ENCODE data around the gene SLC66A3.

SLC66A3 gene

DNA sequence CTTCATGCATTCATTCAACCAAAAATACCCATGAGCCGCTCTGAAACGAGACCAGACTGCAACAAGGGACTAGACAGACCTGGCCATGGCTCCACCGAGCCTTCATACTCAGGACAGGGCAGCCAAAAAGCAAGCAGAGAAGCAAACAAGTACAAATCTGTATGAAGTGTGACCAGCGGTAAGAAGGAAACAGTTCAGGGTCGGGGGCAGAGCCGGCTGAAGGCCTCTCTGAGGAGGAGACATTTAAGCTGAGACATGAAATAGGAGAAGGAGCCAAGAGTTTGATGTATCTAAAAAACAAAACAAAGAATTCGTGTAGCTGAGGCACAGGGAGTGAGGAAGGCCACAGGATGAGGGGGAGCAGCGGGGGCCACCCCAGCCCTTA lies 21.3 kb upstream of the SLC66A3 start:
- DNase-seq (ENCODE audit: extremely low read depth in 1 of 2, low read depth in 1 of 2), result no peak

DNA sequence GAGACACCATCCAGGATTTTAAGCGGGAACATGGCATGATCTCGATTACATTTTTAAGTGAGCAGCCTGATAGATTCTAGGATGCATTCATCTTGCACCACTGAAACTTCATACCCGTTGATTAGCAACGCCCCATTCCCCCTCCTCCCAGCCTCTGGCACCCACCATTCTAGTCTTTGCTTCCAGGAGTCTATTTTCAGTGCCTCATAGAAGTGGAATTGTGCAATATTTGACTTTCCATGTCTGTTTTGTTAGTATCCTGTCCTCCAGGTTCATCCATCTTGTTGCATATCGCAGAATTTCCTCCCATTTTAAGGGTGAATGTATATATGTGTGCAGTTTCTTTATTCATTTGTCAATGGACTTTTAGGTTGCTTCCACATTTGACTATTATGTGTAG lies 20.9 kb upstream of the SLC66A3 start:
- no peak for DNase-seq (ENCODE audit: extremely low read depth in 1 of 2, low read depth in 1 of 2)

DNA sequence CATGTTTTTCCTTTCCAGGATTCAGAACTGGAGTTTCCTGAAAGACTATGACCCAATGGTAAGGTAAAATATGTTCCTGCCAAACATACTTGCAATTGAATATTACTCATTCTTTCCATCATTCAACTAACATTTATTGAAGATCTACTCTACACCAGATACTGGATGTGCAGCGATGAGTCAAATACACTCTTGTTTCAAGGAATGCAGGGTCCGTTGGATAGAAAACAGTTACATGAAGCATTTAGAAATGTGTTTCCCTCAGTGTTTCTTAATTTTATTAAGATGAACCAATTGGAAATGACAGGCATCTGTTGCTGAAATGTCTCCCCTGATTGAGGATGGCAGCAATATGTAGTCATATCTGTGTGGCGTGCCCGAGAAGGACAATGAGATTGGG lies 14.8 kb upstream of the SLC66A3 start:
- DNase-seq (ENCODE audit: extremely low read depth in 1 of 2, low read depth in 1 of 2), result no peak

DNA sequence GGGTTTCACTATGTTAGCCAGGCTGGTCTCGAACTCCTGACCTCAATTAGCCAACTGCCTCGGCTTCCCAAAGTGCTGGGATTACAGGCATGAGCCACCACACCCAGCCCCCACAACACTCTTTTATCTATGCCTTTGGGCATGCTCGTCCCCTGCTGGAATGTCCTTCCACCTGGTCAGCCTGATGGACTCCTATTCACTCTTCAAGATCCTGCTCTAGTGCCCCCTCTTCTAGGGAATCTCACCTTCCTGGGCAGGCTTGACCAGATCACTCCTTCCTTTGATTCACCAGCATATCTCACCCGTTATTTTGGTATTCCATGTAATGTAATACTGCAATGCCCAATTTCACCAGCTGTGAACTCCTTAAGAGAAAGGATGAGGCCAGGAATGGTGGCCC lies 13.9 kb upstream of the SLC66A3 start:
- no peak for DNase-seq (ENCODE audit: extremely low read depth in 1 of 2, low read depth in 1 of 2)

DNA sequence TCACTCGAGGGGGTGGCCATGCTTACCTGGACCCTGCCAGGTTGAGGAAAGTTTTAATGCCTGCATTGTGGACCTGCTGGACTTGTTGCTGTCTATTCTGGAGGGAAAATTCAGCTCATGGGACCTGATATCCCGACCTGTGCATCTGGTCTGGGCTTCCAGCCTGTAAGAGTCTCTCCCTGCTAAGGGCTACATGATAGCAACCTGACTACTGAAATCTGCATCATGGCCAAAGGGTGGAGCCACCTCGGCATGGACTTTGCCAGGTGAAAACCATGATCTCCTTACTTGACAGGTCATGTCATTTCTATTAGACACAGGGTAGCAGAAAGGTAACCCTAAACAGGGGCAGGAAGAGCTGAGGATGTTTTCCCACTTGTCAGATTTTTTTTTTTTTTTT lies 12.9 kb upstream of the SLC66A3 start:
- no peak for DNase-seq (ENCODE audit: extremely low read depth in 1 of 2, low read depth in 1 of 2)

DNA sequence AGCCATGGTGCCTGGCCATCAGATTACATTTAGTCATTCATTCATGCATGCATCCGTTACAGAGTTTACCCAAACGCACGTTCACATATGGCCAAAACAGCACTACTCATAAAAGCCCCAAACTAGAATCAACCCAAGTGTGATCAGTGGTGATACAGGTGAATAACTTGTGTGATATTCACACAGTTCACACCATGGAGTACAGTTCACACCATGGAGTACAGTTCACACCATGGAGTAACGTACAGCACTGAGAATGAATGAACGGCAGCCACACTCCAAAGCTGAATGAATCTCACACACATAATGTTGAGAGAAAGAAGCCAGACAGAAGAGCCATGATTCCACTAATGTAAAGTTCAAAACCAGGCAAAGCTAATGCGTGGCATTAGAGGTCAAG lies 12.3 kb upstream of the SLC66A3 start:
- no peak for DNase-seq (ENCODE audit: extremely low read depth in 1 of 2, low read depth in 1 of 2)

DNA sequence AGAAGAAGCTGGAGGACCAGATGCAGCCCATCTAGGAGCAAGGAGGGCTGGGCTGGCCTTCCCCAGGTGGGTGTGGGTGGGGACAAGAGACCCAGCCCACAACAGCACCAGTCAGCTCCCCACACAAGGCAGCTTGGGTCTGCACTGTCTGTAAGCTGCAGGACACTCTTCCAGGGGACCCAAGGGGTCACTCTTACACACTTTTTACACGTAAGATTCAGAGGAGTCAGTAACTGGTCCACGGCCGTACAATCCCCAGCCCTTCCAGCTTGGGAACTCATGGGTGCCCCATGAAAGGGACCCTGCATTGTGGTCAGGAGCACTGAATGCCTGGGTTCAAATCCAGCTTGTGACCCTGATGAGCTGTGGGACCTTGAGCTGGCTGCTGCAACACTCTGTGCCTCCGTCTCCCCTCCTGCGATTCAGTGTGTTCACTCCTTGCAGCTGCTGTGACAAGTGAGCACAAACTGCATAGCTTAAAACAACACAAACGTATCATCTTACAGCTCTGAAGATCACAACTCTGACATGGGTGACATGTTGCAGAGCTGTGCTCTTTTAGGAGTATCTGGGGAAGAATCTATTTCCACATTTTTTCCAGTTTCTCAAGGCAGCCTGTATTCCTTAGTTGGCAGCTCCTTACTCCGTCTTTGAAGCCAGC lies 11.1 kb upstream of the SLC66A3 start:
- DNase-seq (ENCODE audit: extremely low read depth in 1 of 2, low read depth in 1 of 2), result no peak

DNA sequence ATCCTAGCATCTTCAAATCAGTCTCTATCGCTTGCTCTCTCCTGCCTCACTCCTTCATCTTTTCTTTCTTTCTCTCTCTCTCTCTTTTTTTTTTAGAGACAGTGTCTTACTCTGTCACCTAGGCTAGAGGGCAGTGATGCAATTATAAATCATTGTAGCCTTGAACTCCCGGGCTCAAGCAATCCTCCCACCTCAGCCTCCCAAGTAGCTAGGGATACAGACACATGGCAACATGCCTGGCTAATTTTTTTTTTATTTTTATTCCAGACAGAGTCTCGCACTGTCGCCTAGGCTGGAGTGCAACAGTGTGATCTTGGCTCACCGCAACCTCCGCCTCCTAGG lies 10.6 kb upstream of the SLC66A3 start:
- no peak for DNase-seq (ENCODE audit: extremely low read depth in 1 of 2, low read depth in 1 of 2)

DNA sequence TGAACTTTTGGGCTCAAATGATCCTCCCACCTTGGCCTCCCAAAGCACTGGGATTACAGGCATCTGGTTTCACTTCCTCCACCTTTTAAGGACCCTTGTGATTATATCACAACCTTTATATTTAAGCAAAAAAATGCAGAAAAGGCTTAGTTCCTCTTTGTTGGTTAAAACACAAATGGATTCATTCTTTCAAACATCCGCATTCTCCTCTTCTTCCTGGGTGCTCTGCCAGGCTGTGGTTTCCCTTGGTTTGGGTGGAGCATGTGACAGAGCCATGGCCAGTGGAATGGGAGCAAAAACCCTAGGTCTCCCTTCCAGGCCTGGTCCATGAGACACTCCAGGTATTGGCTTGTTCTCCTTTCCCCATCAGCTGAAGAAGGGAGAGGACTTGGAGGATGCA lies 9.9 kb upstream of the SLC66A3 start:
- DNase-seq (ENCODE audit: extremely low read depth in 1 of 2, low read depth in 1 of 2), result no peak

DNA sequence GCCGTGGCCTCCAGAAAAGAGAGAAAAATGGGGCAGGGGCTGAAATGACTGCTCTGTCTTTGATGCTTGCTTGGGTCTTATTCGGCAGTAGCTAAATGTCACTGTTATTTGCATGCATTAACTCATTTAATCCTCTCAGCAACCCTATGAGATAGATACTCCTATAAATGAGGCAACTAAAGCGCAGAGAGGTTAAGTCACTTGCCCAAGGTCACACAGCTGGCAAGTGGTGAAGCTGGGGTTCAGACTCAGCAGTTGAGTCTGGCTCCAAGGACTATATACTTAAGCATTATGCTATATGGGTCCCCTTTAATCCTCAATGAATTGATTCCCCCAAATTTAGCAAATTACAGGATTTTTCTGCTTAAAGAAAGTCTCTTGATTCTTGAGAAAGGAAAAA lies 9.2 kb upstream of the SLC66A3 start:
- no peak for DNase-seq (ENCODE audit: extremely low read depth in 1 of 2, low read depth in 1 of 2)

DNA sequence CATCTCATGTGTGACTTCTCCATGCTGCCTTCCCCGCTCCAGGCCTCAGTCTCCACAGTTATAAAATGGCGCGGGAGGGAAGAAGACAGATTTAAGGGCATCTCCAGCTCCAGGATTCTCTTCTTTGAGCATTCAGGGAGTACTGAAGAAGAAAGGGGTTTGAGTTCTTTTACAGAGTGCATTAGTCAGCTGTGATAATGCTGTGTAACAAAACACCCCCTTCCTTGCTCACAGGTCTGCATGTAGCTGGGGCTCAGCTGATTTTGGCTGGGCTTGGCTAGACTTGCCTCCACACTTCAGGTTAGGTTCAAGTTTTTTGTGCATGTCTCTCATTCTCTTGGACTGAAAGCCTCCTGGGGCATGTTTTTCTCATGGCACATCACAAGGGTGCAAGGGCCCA lies 8.0 kb upstream of the SLC66A3 start:
- no peak for DNase-seq (ENCODE audit: extremely low read depth in 1 of 2, low read depth in 1 of 2)

DNA sequence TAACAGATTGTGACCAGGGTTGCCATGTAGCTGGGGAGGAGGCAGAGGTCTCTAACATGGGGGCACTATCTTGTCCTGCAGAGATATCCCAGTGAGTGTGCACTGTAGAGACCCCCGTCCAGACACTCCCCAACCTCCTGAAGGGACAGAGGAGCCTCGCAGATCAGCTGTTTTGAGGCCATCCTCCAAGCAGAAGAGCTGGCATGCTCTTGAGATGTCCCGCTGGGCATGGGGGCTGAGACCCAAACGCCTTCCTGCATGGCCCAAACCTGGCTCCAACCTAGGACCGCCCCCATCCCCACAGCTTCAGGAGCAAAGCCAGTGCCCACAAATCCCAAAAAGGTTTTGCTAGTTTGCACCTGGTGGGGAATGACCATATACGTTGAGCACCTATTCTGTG lies 2.7 kb upstream of the SLC66A3 start:
- no peak for DNase-seq (ENCODE audit: extremely low read depth in 1 of 2, low read depth in 1 of 2)

DNA sequence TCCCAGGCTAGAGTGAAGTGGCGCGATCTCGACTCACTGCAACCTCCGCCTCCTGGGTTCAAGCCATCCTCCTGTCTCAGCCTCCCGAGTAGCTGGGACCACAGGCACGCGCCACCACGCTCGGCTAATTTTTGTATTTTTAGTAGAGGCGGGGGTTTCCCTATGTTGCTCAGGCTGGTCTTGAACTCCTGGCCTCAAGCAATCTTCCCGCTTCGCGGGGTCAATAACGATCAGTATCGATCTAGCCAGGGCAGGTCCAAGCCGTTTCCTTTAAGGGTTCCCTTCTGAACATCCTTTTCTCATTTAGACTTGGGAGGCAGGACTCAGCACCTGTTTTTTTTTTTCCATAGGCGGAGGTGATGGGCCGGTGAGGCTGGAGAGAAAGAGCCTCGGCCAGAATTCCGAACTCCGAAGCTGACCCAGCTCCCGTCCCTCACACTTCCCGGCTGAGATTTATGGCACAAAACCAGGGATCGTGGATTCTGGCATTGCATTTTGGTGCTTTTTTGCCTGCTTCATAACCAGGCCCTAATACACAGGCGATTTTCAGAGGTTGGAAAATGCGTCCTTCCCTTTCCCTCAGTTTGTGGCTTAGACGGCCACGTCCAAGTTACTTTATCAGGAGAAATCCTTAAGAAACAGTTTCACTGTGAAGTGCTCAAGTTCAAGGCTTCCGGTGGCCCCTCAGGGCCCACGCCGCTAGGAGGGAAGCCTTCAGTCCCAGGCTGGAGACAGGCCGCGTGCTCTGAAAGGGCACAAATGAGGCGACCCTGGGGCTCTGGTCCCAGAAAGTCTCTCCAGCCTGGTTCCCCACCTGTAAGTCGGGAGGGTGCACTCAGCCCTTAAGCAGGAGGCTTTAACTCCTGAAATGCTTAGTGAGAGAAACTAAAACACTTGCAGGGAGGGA lies 998 bp upstream of the SLC66A3 start:
- no peak for DNase-seq (ENCODE audit: extremely low read depth in 1 of 2, low read depth in 1 of 2)

DNA sequence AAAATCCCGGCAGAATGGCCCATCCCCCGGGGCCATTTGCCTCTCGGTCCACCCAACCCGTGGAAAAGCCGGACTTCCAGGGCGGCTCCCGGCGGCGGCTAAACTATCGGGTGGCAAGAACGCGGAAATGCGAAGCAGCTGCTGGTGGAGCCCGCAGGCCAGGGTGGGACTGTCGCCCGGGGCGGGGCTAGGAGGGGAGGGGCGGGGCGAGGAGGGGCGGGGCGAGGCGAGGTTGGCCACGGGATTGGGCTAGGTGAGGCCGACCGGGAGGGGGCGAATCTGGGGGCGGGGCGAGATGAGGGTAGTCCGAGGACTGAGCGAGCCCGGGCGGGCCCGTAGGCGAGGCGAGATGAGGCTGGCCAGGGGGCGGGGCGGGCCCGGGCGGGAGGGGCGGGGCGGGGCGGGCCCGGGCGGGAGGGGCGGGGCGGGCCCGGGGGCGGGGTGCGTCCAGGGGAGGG lies 315 bp upstream of the SLC66A3 start:
- DNase-seq (ENCODE audit: extremely low read depth in 1 of 2, low read depth in 1 of 2), result peak; percentile 97 to 99

DNA sequence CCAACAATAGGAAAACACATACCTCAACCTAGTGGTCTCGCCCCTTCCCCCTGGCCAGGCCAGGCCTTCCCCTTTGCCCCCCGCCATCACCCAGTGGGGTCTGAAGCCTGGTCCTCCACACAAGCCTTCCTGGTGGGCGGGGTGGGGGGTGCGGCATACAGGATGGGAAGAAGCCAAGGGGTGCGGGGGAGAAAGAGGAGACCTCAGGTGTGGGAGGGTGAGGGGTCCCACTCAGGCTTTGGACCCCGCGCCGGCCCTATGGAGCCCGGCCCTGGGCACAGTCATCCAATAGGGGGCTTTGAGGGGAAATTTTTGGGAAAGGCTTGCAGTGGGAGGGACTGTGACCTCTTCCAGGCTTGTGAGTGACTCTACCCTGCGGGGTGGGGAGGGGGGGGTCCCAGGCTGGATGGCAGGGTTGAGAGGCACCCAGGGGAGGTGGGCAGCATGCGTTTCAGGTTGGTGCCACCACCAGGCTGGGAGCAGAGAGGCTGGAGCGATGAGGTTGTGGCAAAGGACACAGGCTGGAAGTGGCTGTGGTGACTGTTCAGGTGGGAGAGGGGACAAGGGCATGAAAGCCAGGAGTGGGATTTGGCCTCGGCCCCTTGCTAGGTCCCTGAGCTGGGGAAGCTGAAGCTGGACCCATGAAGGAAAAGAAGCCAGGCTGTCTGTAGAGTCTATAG lies 1.3 kb downstream of the SLC66A3 start:
- no peak for DNase-seq (ENCODE audit: extremely low read depth in 1 of 2, low read depth in 1 of 2)

DNA sequence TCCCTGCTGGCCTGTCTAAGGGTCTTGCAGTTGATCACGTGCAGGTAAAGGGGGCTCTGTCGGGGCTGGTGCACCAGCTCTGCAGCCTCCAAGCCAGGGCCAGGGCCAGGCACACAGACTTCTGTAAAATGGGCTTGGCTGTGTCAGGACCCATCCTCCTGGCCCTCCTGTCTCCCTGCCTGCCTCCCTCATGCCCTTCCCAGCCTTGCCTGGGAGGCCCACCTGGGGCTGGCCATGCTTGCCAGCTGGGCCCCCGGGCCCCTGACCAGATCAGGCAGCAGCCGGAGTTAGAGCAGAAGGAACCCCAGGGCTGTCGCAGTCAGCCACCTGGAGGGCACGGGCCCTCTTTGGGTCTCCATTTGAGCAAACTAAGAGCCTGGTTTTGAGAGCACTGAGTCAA lies 2.0 kb downstream of the SLC66A3 start:
- DNase-seq (ENCODE audit: extremely low read depth in 1 of 2, low read depth in 1 of 2), result no peak

DNA sequence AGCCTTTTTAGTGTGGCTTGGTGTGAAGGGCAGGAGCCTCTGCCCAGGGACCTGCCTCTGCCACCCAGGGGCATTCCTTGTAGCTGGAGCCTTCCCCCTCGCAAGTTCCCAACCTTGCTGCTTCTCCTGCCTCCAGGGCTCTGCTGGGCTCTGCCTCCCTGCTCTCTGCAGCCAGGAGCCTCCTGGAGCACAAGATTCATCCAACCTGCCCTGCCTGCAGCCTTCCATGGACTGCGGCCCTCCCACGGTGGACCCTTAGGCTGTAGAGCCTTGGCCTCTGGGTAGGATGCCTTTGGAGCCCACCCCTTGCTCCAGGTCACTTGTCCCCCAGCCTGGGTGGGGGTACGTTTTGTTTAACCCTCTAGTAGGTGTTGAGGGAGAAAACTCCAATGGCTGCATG lies 2.5 kb downstream of the SLC66A3 start:
- DNase-seq (ENCODE audit: extremely low read depth in 1 of 2, low read depth in 1 of 2), result no peak

DNA sequence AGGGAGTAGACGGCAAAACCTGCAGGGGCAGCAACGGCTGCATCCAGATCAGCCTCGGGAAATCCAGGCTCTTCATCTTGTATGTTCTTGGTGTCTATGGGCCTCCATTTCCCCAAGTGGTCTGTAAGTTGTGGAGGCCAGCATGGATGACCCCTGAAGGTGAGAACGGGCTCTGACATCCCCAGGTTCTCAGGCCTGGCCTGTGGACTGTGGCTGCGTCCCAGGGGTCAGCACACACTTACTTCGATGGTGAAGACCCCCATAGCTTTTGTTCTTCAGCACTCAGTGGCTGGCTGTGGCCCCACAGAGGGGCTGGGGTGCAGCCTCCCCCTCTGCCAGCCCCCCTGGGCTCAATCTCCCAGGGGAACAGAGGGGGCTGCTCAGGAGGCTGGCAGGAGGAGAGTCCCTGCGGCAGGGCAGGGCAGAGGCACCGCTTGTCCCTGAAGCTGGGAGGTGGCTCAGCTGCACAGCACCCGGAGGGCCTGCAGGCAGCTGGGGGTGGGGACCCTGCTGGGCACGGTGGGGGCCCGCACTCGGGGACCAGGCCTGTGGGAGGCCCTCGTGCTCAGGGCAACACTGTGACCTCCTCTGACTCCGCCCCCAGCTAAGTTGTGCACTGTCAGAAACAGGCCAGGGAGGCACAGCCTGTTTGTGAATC lies 3.8 kb downstream of the SLC66A3 start:
- DNase-seq (ENCODE audit: extremely low read depth in 1 of 2, low read depth in 1 of 2), result no peak

DNA sequence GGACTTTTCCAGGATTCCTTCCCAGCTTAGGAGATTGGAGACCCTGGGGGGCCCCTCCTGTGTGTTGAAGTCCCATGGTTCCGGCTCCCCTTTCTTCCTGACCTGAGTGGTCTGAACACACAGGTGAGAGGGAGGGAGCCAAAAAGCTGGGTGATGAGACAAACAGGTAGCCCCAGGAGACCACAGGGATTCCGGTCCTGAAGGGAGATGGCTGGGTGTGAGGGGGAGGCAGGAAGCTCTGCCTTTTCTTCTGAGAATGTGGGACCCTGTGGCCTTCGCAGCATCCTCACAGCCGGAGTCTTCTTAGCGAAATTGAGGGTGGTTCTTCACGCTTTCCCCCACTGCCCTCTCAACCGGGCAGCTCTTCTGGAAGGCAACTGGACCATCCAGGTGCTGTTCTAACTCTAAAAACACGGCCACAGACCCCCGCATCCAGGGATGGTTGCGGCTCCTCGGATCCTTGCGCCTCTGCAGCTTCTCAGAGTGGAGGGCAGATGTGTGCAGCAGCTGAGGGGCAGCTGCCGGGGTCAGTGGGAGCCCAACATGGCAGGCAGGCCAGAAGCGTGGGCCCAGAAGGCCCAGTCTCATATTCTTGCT lies 4.4 kb downstream of the SLC66A3 start:
- DNase-seq (ENCODE audit: extremely low read depth in 1 of 2, low read depth in 1 of 2), result no peak

DNA sequence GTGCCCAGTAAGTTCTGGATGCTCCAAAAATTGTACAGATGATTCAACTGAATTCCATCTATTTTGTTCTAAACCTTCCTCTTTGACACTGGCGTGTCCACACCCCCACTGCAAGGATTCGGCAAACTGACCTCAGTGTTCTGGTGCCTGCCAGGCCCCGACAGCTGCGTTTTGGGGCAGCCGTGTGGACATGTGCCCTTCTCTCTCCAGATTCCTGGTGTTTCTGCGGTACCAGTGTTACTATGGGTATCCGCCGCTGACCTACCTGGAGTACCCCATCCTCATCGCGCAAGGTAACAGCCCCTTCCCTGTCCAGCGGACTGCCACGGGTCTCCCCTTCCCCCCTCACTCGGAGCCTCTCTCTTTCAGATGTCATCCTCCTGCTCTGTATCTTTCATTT lies 5.0 kb downstream of the SLC66A3 start:
- DNase-seq (ENCODE audit: extremely low read depth in 1 of 2, low read depth in 1 of 2), result no peak

Data from activated CD8-positive, alpha-beta memory T cell treated with anti-CD3 and anti-CD28 coated beads for 1 hour (primary cell).